IPS-18c (cell line): ENCODE measurements around the gene PRDM16.

Experiments
- H3K4me3 ChIP-seq: 2 replicates; pipeline ENCODE4 v1.7.0; 2013; ENCODE audit warnings: low read depth, mild to moderate bottlenecking, low read length, moderate library complexity; ENCODE audit not compliant: insufficient read depth
- H3K9me3 ChIP-seq: one replicate; pipeline ENCODE4 v1.6.1; 2013; ENCODE audit warnings: mild to moderate bottlenecking, low read length, moderate library complexity; ENCODE audit not compliant: control insufficient read depth, insufficient read depth

PRDM16 gene

DNA sequence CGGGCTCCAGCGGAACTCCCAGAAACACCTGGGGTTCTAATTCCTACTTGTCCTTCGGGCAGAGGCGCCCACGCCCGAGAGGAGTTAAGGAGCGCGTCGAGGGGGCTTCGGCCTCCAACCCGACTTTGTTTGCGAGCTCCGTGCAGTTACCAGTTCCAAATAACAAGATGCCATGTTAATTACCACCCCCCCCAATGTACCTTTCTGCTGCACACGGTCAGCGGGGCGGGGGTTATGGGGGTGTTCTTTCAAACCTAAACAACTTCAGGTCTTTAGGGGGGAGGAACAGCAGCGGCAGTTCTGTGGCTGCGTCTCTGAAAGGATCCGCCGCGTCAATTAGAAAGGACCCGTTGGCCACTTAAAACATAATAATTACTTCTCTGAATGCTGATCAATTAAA, 114.8 kb downstream of the PRDM16 start:
- peaks cover 9% of the 10 kb centered on the region for H3K9me3 ChIP-seq

DNA sequence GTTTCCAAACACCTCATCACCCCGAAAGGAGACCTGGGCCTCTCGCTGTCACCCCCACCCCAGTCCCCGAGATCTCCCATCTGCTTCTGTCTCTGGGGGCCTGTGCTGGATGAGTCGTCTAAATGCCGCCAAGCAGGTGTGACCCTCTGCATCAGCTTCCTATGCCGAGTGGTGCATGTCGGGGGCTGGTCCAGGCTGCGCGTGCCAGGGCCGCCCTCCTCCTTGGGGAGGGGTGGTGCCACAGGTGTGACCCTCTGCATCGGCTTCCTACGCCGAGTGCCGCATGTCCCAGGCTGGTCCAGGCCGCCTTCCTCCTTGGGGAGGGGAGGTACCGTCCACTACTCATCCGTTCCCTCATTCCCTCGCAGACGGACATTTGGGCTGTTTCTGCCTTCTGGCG, 115.7 kb downstream of the PRDM16 start:
- peaks cover 9% of the 10 kb centered on the region for H3K9me3 ChIP-seq
- no peak overlapping the region for H3K4me3 ChIP-seq

More for the DNA sequence above, 114.8 kb downstream of the PRDM16 start:
- no peak overlapping the region for H3K4me3 ChIP-seq

DNA sequence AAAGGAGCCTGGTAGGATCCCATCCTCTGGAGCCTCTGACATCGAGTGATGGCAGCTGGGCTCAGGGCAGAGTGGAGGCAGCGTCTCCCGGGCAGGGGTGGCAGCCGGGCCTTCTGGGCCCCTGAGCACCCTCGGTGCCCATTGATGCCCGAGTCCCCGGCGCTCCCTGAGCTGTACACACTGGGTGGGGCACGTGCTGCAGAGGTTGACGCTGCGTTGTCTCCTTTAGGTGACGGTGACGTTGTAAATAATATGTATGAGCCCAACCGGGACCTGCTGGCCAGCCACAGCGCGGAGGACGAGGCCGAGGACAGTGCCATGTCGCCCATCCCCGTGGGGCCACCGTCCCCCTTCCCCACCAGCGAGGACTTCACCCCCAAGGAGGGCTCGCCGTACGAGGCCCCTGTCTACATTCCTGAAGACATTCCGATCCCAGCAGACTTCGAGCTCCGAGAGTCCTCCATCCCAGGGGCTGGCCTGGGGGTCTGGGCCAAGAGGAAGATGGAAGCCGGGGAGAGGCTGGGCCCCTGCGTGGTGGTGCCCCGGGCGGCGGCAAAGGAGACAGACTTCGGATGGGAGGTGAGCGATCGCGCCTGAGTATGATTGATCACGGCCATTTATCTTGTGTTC, 117.0 kb downstream of the PRDM16 start:
- H3K4me3 ChIP-seq, result no peak overlapping the region

DNA sequence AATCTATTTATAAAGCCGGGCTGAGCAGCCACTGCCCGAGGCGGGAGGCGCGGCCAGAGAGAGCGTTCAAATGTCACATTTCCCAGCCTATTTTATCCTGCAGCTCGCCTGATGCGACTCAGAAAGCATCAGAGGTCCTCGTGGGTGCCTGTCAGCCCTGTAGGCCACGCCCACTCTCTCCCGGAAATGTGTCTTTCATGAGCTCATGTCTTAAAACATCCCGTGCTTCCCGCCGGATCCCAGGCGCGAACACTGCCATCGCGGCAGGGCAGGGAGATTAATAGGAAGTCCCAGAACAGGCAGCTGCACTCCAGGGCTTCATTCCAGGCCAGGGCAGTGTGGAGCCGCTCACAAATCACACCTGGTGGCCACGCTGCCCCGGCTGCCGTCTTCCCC, 117.5 kb downstream of the PRDM16 start:
- H3K4me3 ChIP-seq, result no peak overlapping the region

More for the DNA sequence above, 117.0 kb downstream of the PRDM16 start:
- H3K9me3 ChIP-seq, result peaks cover 4% of the 10 kb centered on the region

DNA sequence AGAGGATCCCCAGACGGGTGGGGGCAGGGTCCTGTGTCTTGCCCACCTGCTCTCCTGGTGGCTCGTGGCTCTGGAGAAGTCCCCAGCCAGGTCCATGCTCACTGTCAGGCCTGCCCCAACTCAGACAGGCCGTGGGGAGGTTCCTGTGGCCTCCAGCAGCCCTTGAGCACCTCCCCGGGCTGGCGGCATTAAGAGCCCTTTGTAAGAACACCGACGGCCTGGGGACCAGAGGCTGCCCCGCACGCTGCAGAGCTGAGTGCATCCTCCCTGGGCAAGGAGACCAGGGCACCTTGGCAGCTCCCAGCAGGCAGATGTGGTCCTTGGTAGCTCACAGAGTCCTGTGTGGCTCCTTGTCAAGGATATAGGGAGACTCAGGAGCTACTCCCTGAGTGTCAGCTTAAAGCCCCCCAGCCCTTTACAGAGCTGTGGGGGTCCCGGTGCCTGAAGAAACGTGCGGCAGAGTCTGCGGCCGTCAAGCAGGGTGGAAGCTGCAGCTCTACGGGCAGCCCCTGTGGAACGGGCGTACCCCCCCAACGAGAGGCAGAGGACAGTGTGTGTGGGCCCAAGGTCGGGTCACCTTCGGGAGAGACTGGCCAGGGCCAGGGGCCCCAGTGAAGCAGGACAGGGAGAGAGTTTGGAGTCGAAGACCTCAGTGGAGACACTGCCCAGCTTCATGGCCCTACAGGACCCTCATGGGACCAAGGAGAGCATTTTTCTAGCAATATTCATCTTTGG, 118.6 kb downstream of the PRDM16 start:
- Histone ChIP-seq H3K4me3 (no peak overlapping the region), H3K9me3 (peaks cover 11% of the 10 kb centered on the region)

More for the DNA sequence above, 117.5 kb downstream of the PRDM16 start:
- H3K9me3 ChIP-seq, result peaks cover 8% of the 10 kb centered on the region

DNA sequence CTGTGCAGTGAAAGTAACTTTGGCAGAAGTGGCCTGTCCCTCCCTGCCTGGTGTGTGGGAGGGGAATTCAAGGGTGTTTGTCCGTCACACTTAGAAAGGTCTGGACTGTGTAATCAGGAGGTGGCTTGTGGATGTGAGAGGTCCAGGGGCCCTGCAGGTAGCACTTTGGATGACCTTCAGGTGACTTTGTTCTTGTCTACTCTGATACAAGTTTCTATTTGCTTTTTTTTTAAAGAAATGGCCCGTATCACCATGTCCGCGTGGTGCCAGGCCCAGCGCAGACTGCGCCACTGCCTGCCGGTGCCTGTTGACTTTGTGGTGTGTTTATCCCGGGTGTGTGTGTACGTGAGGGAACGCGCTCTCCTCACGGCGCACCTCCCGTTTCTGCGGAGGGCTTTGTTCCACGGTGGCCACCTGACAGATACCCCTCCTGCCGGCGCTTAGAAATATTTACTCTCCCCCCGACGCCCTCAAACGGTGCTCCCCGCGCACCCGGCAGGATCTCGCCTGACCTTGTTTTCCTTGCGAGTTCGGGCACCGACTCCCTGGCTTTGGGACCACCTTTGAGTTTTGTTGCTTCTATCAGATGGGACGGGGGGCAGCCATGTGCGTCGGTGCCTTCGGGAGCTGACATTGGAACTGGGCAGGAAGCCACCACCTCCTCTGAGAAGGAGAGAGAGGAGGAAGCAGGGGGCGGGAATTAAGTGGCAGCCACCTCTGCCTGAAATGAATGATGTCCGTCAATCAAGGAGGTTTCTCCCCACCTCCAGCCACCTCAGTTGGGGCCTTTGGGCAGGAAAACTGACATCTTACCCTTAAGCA, 119.4 kb downstream of the PRDM16 start:
- no peak overlapping the region for H3K4me3 ChIP-seq

DNA sequence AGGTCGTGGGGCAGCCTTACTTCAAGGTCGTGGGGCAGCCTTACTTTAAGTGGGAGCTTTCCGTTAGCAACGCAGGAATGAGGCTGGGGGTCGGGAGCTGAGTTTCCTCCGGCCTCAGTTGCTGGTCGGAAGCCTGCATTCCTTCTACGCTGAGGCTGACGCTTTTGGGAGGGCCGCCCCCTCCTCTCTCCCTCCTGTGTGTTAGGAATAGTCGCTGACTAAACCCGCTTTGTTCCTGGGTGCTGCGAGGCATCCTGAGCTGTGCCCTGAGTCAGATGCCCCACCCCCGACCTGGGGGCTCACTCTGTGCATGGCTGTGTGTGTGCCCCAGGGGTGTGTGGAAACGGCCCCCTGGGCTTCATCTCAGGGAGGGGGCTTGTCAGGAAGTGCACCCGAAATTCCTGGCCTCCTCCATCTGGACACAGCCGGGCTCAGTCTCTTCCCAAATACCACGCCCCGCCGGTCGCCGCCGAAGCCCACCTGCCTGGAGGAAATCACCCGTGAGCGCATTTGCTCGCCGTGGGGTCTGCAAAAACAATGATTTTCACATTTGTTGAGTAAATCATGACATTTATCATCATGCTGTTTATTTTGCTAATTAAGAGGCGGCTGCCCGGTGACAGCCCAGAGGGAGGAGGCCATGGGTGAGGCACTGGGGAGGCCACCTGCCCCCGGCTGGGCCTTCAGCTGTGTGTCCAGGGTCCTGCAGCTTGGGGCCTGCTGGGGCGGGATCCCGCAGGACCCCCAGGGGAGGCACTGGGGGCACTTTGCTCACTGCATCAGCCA, 121.4 kb downstream of the PRDM16 start:
- no peak overlapping the region for H3K4me3 ChIP-seq
- peaks cover 11% of the 10 kb centered on the region for H3K9me3 ChIP-seq

More for the DNA sequence above, 119.4 kb downstream of the PRDM16 start:
- peaks cover 11% of the 10 kb centered on the region for H3K9me3 ChIP-seq

DNA sequence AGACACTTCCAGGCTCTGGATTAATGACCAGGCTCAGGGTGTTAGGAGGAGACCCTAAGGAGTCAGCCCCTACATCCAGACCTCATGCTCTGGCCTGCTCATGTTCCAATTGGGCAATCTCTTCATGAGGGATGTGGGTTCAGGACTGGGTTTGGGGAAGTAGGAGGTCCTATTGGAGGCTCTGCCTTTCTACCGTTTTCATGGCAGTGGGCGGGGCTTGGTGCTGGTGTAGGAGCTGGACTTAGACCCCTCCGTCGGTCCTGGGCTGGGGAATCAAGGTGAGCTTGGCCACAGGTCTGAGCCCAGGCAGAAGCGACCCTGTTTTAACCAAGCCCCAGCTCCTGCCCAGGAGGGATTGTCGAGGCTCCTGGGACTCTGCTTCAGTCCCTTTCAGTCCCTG, 123.4 kb downstream of the PRDM16 start:
- H3K4me3 ChIP-seq, result no peak overlapping the region

DNA sequence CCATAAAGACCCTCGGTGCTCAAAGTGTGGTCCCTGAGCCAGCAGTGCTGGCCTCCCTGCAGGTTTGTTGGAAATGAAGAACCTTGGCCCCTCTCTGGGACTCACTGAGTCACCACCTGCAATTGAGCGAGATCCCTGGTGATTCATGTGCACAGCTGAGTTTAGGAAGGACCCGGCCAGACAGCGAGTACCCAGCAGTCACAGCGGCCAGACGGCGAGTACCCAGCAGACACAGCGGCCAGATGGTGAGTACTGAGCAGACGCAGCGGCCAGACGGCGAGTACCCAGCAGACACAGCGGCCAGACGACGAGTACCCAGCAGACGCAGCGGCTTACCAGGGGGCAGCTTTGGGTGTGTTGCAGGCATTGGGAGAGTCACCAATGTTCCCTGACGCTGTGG, 123.8 kb downstream of the PRDM16 start:
- peaks cover 11% of the 10 kb centered on the region for H3K9me3 ChIP-seq
- no peak overlapping the region for H3K4me3 ChIP-seq

More for the DNA sequence above, 123.4 kb downstream of the PRDM16 start:
- H3K9me3 ChIP-seq, result peaks cover 11% of the 10 kb centered on the region

DNA sequence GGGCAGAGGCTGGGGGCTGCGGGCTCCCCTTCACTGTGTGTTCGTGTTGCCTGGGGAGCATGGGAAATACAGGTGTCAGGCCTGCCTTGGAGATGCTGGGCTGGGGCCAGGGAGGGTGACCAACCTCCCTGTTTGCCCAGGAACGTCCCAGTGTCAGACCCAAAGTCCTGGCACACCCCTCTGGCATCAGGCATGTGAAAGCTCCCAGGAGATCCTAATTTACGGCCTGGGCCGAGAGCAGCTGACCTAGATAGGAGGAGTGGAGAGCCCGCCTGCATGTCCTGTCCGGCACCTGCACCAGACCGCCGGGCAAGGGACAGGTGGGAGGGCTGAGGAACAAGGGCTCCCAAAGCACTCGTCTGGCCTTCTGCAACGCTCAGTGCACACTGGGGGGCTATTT, 124.8 kb downstream of the PRDM16 start:
- Histone ChIP-seq H3K9me3 (peaks cover 11% of the 10 kb centered on the region), H3K4me3 (no peak overlapping the region)

DNA sequence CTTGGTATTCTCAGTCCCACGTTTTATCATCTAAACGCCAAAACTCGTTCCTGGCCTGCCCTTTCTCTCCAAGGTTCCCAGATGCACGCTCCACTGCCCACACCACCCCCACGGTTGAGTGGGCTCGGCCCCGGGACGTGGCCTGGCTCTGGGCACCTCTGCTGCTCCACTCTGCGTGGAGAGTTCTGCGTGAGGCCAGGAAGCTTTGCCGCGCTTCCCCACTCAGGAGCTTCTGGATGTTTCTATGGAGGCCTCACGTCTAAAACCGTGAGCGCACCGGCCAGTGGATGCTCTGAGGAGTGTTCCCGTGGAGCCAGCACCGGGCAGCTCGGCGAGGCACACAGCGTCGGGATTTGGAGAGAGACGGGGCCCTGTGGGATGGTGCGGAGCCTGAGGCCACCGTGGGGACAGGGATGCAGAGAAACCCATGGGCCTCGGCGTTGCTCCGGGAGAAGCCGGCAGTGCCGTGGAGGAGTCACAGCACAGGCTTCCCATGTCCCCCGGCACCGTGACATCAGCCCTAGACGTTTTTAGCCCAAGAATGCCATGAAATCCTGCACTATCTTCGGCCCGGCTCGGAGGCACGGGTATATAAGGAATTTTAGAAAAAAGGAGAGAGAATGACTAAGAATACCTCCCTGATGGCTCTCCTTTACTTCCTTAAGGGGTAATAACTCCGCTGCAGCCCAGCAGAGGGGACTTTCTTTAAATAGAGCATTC, 125.9 kb downstream of the PRDM16 start:
- H3K4me3 ChIP-seq, result no peak overlapping the region
- H3K9me3 ChIP-seq, result peaks cover 11% of the 10 kb centered on the region

DNA sequence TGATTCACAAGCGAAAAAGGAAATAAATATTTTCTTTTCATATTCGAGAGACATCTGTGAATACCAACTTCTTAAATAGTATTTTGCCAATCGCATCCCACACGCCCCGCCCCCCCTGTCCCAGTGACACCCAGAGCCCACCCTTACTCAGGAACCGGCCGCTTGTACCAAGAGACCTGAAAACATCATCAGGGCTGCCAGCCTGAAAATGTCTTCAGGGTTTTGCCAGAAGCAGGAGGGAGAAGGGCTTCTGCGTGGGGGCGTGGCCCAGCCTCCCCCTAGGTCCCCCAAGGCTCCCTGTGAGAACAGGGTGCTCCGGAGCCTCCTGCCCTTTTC, 126.4 kb downstream of the PRDM16 start:
- no peak overlapping the region for H3K4me3 ChIP-seq
- peaks cover 11% of the 10 kb centered on the region for H3K9me3 ChIP-seq

DNA sequence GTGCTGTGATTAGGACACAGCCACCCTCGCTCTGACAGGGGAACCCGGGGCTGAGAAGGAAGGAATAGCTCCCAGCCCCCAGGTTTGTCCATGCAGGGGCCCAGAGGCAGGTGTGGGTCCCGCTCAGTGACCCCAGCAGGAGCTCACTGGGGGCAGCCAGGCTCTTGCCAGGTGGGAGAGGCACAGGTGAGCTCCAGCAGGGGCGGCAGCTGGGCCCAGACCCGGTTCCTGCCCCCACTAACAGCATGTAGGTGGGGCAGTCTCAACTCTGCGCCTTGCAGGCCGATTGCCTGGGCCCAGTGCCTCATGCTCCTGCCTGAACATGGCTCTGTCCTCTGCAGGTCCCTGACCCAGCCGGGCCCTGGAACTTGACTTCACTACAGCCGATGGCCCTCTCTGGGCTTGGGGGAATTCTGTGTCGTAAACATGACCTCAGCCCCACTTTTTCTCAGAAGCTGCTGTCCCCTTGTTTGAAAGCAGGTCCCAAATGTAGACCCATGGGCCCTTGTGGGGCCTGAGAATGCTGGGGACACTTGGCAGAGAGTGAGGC, 127.0 kb downstream of the PRDM16 start:
- peaks cover 10% of the 10 kb centered on the region for H3K9me3 ChIP-seq
- no peak overlapping the region for H3K4me3 ChIP-seq

DNA sequence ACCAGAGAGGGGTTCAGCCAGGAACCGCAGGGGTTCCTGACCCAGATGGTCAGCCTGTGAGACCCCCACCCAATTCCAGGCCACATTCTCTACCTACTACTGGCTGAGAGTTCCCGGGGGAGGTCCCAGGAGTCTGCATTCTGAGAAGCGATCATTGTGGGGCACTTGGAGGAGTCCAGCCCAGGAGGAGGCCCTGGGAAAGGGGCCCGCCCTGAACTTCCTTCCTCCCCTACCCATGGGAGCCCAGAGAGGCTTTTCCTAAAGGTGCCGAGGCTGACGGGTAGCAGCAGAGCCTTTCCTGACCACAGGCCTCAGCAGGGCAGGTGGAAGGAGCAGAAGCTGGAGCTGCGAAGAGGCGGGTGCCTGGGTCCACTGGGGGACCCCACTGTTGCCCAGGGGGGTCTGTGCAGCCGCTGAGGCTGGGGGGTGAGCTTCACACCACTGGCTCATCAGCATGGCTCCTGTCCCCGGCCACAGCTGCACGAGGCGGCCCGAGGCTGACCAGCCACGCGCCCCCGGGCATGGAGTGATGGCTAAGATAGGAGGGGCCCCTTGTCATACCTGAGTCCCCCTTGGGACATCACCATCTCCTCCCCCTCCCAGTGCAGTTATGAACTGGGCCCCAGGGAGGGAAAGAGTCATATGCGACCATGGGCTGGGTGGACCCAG, 127.7 kb downstream of the PRDM16 start:
- Histone ChIP-seq H3K4me3 (no peak overlapping the region), H3K9me3 (peaks cover 5% of the 10 kb centered on the region)

DNA sequence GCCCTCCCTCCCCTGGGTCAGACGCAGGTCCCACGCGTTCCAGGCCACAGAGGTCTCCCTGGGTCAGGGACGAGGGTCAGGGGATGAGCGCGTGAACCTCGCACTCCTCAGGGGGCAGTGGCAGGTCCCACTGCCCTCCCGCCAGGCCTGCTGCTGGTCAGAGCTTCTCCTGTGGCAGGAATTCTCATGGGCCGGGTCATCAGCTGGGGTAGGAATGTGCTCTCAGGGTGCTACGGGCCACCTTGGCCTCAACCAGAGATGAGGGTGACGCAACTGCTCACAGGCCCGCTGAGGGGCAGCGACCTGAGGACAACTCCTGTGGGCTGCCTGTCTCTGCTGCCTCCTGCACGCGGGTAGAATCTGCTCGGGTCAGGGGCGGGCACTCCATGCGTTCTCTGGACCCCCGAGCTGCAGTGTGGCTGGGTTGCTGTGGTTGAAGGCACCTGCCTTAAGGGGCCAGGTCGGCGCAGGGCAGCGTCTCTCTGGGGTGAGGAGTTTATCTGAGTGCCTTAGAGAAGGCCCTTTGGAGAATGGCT, 128.8 kb downstream of the PRDM16 start:
- H3K9me3 ChIP-seq, result no peaks in the 10 kb centered on the region
- H3K4me3 ChIP-seq, result no peak overlapping the region
